Activated naive CD8-positive, alpha-beta T cell treated with anti-CD3 and anti-CD28 coated beads, Interleukin-2, amount 50 U/mL, for 24 hours (primary cell): ENCODE measurements around the gene CEL.

ENCODE experiments used
- ATAC-seq: fragments of 150-1000 bp; cut with Tn5 transposase; one replicate; pipeline ENCODE4 v1.10.0; 2021
- DNase-seq: peaks from one replicate; pipeline ENCODE4 v3.0.0; 2021
- H3K27ac Mint-ChIP-seq: one replicate; pipeline ENCODE4 v1.8.0; 2021; ENCODE audit warnings: mild to moderate bottlenecking, mixed read lengths
- H3K27me3 Mint-ChIP-seq: one replicate; pipeline ENCODE4 v1.8.0; 2021; ENCODE audit warnings: mixed read lengths
- H3K36me3 Mint-ChIP-seq: one replicate; pipeline ENCODE4 v1.8.0; 2021; ENCODE audit warnings: low read depth, mixed read lengths
- H3K4me1 Mint-ChIP-seq: one replicate; pipeline ENCODE4 v1.8.0; 2021; ENCODE audit warnings: mixed read lengths
- H3K4me3 Mint-ChIP-seq: one replicate; pipeline ENCODE4 v1.8.0; 2021; ENCODE audit warnings: mild to moderate bottlenecking, moderate library complexity, mixed read lengths
- H3K9me3 Mint-ChIP-seq: one replicate; pipeline ENCODE4 v1.8.0; 2021; ENCODE audit warnings: mixed read lengths

CEL gene

GRCh38 chr9:133094842-133095393 is 33.1 kb downstream of the CEL start:
- ATAC-seq (no peak), DNase-seq (no peak)
- no peaks in the 10 kb centered on the region for H3K27me3 Mint-ChIP-seq
- H3K4me1 Mint-ChIP-seq, result no peaks in the 10 kb centered on the region
- no peak overlapping the region for H3K4me3 Mint-ChIP-seq
- no peak overlapping the region for H3K27ac Mint-ChIP-seq
- H3K9me3 Mint-ChIP-seq, result peaks cover 15% of the 10 kb centered on the region
- H3K36me3 Mint-ChIP-seq, result peaks cover 36% of the 10 kb centered on the region

- no peaks in the 10 kb centered on the region for H3K4me1 Mint-ChIP-seq
- no peak for ATAC-seq
- DNase-seq, result no peak
- peaks cover 46% of the 10 kb centered on the region for H3K36me3 Mint-ChIP-seq
- no peaks in the 10 kb centered on the region for H3K27me3 Mint-ChIP-seq
- H3K4me3 Mint-ChIP-seq, result no peak overlapping the region
- no peak overlapping the region for H3K27ac Mint-ChIP-seq
- H3K9me3 Mint-ChIP-seq, result peaks cover 15% of the 10 kb centered on the region
Observed at GRCh38 chr9:133098104-133098754, 36.4 kb downstream of the CEL start.

- Mint-ChIP-seq H3K9me3 (peaks cover 15% of the 10 kb centered on the region), H3K36me3 (peaks cover 47% of the 10 kb centered on the region), H3K4me1 (no peaks in the 10 kb centered on the region), H3K27ac (no peak overlapping the region), H3K4me3 (no peak overlapping the region), H3K27me3 (no peaks in the 10 kb centered on the region)
- ATAC-seq (no peak), DNase-seq (no peak)
Observed at GRCh38 chr9:133098871-133099270, 37.1 kb downstream of the CEL start.

- Mint-ChIP-seq H3K36me3 (peaks cover 48% of the 10 kb centered on the region), H3K4me1 (no peaks in the 10 kb centered on the region), H3K4me3 (no peak overlapping the region), H3K9me3 (peaks cover 12% of the 10 kb centered on the region), H3K27ac (no peak overlapping the region), H3K27me3 (no peaks in the 10 kb centered on the region)
- DNase-seq (no peak), ATAC-seq (no peak)
Observed at GRCh38 chr9:133099726-133100505, 38.1 kb downstream of the CEL start.

GRCh38 chr9:133100506-133101355 is 39.0 kb downstream of the CEL start:
- no peak for ATAC-seq
- Mint-ChIP-seq H3K27ac (no peak overlapping the region), H3K4me1 (no peaks in the 10 kb centered on the region), H3K4me3 (no peak overlapping the region), H3K9me3 (peaks cover 10% of the 10 kb centered on the region), H3K27me3 (no peaks in the 10 kb centered on the region), H3K36me3 (peaks cover 47% of the 10 kb centered on the region)
- DNase-seq, result no peak

- H3K36me3 Mint-ChIP-seq, result peaks cover 42% of the 10 kb centered on the region
Observed at GRCh38 chr9:133101356-133102189, 39.8 kb downstream of the CEL start.

GRCh38 chr9:133102190-133103021 is 40.6 kb downstream of the CEL start:
- H3K4me3 Mint-ChIP-seq, result no peak overlapping the region
- H3K4me1 Mint-ChIP-seq, result no peaks in the 10 kb centered on the region
- DNase-seq, result no peak
- H3K9me3 Mint-ChIP-seq, result no peaks in the 10 kb centered on the region
- peaks cover 36% of the 10 kb centered on the region for H3K36me3 Mint-ChIP-seq
- no peak overlapping the region for H3K27ac Mint-ChIP-seq
- H3K27me3 Mint-ChIP-seq, result no peaks in the 10 kb centered on the region
- ATAC-seq, result no peak

More at GRCh38 chr9:133101356-133102189, 39.8 kb downstream of the CEL start:
- Mint-ChIP-seq H3K4me1 (no peaks in the 10 kb centered on the region), H3K9me3 (peaks cover 2% of the 10 kb centered on the region), H3K27me3 (no peaks in the 10 kb centered on the region), H3K4me3 (no peak overlapping the region), H3K27ac (no peak overlapping the region)
- DNase-seq, result no peak
- no peak for ATAC-seq

- H3K4me1 Mint-ChIP-seq, result no peaks in the 10 kb centered on the region
- H3K4me3 Mint-ChIP-seq, result no peak overlapping the region
- H3K36me3 Mint-ChIP-seq, result peaks cover 27% of the 10 kb centered on the region
- peak; percentile 59 for DNase-seq
- no peak overlapping the region for H3K27ac Mint-ChIP-seq
- peak; percentile 26 for ATAC-seq
- no peaks in the 10 kb centered on the region for H3K27me3 Mint-ChIP-seq
- no peaks in the 10 kb centered on the region for H3K9me3 Mint-ChIP-seq
Observed at GRCh38 chr9:133103183-133103986, 41.6 kb downstream of the CEL start.

- H3K36me3 Mint-ChIP-seq, result peaks cover 21% of the 10 kb centered on the region
- no peak for ATAC-seq
- no peak overlapping the region for H3K27ac Mint-ChIP-seq
- no peaks in the 10 kb centered on the region for H3K9me3 Mint-ChIP-seq
- no peak overlapping the region for H3K4me3 Mint-ChIP-seq
- no peaks in the 10 kb centered on the region for H3K27me3 Mint-ChIP-seq
- no peaks in the 10 kb centered on the region for H3K4me1 Mint-ChIP-seq
- no peak for DNase-seq
Observed at GRCh38 chr9:133103987-133104505, 42.3 kb downstream of the CEL start.

GRCh38 chr9:133104718-133105460 is 43.1 kb downstream of the CEL start:
- ATAC-seq (no peak), DNase-seq (no peak)
- Mint-ChIP-seq H3K9me3 (no peaks in the 10 kb centered on the region), H3K36me3 (peaks cover 22% of the 10 kb centered on the region), H3K27ac (no peak overlapping the region), H3K4me3 (no peak overlapping the region), H3K27me3 (no peaks in the 10 kb centered on the region), H3K4me1 (peaks cover 1% of the 10 kb centered on the region)

- ATAC-seq (no peak), DNase-seq (no peak)
- no peaks in the 10 kb centered on the region for H3K9me3 Mint-ChIP-seq
- no peak overlapping the region for H3K4me3 Mint-ChIP-seq
- H3K27ac Mint-ChIP-seq, result no peak overlapping the region
- peaks cover 6% of the 10 kb centered on the region for H3K4me1 Mint-ChIP-seq
- peaks cover 25% of the 10 kb centered on the region for H3K36me3 Mint-ChIP-seq
- no peaks in the 10 kb centered on the region for H3K27me3 Mint-ChIP-seq
Observed at GRCh38 chr9:133105461-133105770, 43.6 kb downstream of the CEL start.
